Stimulated activated CD8-positive, alpha-beta memory T cell treated with anti-CD3 and anti-CD28 coated beads, Interleukin-4, amount 100 ng/mL, for 1 hour (primary cell): ENCODE results near the gene RALGAPA1.
"Not testable (repeated sequence)": the region's sequence is repeated elsewhere in the genome, so short reads cannot be mapped to it uniquely, and the experiment has no call there.

Experiments
- DNase-seq, 2 donors: peaks; one replicate each; pipeline ENCODE4 v3.0.0-alpha.2; 2020; ENCODE audit warnings: low read depth in 2 of 2, low spot score in 1 of 2

Gene RALGAPA1

DNA sequence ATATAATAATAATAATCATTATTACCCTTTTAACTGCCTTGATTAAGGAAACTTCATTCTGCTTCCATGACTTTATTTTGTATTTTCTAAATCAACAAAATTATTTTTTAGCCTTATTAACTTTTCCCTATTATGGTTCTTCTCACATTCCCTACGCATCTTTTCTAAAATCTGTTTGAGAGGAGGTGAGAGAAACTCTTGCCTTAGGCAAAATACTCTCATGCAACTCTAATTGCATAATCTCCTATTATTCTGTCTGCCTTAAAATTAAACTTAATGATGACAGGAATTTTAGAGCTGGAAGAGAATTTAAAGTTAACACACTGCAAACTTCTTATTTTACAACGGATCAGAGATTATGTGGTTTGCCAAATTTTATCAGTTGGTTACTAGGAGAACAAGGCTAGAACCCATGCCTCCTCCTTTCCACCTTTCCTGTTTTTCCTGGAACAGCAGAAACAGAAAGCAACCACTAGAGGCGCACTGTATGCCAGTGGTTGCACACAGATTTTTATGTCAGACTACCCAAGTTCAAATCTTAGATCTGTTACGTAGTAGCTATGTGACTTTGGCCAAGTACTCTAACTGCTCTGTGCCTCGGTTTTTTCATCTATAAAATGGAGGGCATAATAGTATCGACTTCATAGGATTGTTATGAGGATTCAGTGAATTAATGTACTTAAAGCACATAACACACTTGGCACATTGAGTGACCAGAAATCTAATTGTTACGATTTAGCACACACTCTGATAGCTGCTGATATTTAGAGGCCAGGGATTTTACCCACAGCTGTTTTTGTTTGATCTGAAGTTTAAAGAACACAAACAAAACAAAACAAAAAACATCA, 12.7 kb upstream of the RALGAPA1 start:
- DNase-seq: no peak

DNA sequence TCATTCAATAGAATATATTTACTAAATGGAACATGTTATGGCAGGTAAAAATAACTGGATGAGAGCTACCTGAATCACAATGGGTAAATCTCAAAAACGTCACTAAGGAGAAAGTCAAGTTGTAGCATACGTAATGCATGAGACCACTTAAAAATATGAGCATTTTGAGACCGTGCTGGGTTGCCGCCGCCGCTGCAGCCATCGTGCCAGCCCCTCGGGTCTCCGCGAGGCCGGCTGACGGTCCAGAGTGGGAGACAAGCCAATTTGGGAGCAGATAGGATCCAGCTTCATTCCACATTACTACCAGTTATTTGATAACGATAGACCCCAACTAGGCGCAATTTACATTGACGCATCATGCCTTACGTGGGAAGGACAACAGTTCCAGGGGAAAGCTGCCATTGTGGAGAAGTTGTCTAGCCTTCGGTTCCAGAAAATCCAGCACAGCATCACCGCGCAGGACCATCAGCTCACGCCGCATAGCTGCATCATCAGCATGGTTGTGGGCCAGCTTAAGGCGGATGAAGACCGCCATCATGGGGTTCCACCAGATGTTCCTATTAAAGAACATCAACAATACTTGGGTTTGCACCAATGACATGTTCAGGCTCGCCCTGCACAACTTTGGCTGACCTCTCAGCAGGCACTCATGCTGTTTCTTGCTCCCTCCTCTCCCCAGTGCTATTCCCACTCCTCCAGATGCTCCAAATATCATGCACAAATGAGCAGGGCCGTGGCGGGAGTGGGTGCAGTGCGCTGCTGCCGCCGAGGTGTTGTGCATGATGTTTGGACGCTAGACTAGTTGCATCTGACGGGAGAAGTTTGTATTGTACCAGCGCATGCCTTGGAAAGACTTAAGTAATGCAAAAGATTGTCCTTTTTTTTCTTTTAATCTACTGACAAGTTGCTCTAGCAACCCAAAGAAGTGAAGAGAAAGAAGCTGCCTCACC, 10.8 kb upstream of the RALGAPA1 start:
- DNase-seq: no peak

DNA sequence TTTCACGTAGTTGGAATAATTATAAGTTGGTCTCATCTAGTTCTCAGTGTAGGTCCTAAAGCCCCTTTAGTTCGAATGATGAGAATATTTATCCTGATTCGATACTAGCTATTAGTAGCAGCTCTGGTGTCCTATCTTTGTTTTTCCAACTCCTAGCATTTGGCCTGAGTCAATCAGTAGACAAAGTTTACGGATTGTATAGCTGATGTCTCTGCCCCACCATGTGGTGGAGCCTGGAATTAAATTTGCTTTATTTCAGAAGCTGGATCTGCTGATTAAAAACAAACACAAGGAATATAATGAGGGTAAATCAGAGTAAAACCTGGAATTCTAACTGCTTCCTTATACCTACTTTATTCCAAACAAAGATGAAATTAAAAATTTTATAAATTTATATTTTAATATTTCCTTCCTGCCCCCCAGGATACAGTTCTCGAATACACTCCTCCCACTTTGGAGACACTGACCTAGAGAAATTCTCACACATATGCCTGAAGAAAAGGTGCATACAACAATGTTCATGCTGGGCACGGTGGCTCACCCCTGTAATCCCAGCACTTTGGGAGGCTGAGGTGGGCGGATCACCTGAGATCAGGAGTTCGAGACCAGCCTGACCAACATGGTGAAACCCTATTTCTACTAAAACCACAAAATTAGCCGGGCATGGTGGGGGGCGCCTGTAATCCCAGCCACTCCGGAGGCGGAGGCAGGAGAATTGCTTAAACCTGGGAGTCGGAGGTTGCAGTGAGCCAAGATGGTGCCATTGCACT, 9.4 kb upstream of the RALGAPA1 start:
- no peak for DNase-seq

DNA sequence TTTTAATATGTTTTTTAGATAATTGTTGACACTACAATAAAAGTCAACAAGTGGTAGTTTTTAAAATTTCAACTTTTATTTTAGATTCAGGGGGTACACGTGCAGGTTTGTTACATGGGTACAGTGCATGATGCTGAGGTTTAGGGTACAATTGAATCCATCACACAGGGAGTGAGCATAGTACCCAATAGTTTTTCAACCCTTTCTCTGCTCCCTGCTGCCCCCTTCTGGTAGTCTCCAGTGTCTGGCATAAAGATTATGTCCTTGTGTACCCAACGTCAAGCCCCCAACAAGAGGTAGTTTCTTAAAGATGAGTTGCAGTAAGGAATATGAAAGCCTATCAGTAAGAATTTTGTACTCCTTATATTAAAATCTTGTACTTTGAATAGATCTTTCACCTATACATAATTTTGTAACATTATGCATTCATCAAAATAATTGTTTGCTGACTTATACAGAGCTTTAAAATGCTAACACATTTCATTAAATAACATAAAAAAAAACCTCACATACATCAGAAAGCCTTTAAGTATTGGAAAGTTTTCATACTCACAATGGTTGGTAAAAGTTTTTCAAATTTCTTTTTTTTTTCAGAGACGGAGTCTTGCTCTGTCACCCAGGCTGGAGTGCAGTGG, 5.4 kb upstream of the RALGAPA1 start:
- peak; percentile 67 to 72 for DNase-seq

DNA sequence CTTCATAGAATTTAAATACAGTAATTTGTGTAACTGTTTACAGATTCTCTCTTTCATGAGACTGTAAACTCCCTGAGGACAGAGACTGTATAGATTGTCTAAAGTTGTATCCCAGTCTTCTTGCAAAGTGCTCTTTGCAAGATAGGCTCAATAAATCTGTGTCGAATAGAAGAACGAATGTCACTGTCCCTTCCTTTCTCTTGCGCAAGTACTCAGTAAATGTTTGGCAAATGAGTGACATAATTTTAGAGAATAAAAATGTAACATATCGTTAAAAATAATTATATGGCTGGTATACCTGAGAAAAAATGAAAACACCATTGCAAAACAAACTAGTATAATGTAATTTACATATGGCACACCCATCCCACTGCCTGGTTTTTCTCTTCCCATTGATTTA, 1.9 kb upstream of the RALGAPA1 start:
- no peak for DNase-seq

DNA sequence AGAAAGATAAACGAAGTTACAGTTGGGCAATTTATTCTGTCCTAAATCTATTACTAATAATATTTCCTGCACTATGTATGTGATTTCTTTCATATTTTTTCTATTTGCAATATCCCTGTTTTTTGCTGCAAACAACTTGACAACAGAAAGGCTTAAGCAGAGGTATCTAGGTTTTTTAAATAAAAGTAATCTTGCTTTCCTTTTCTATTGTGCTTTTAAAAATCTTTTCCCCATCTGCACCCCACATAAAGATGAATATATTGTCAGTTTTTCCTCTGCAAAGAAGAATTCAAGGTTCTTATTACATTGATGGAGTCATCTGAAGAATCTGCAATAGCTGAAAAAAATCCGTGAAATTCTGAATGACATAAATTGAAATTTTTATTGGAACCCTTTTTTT, 502 bp upstream of the RALGAPA1 start:
- no peak for DNase-seq

DNA sequence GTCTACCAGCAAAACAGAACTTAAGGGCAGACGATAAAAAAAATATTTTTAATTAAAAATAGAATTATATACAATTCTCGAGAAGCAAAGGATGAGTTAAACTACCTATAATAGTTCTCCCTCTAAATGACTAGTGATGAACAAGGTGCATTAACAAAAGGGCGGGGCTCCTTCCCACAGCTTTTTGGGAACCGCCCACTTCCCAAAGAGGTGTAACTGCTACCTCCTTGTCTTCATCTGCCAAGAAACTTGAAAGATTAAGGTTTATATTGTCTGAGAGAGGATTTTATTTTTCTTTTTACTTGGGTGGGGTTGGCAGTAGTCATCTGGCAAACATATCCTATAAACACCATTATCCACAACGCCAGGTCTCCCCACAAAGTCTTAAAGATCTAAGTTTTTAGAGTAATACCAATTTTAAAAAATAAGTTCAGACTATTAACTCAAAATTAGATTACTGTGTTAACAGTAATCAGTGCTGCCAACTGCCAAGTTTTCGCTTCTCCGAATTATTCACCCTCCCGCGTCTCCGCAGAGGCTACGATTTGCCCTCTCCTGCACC, 938 bp downstream of the RALGAPA1 start:
- DNase-seq: no peak

DNA sequence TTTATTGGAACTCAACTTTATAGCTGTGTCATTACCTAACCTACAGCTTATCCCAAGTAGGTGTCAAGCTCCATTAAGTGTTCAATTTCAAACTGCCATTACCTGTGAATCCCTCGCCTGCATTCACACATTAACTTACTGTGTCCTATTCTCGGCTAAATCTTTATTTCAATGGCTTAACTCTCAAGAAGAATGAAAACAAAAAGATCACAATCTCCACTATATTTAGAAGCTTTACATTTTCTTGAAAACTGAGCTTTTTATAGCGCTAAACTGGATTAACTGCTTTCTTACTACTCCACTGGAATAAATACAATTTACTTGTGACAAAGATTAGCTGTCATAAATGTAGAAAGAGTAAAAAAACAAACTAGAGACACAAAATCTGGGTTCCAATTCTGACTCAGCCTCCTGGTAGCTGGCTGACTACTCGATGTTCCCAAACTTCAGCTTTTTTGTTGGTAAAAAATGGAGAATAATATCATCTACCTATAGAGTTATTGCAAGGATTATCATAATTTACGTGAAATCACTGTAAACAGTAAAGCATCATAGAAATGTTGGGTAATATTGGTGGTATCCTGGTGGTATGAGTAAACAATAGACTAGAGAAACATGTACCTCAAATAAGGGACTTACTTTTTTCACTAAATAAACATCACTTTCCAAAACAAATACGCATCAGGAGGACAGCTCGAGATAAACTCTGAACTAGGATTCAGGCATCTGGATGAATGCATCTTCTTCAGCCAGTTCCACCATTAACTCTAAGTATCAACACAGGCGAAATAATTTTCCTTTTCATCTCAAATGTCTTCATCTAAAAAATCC, 1.7 kb downstream of the RALGAPA1 start:
- DNase-seq: no peak

DNA sequence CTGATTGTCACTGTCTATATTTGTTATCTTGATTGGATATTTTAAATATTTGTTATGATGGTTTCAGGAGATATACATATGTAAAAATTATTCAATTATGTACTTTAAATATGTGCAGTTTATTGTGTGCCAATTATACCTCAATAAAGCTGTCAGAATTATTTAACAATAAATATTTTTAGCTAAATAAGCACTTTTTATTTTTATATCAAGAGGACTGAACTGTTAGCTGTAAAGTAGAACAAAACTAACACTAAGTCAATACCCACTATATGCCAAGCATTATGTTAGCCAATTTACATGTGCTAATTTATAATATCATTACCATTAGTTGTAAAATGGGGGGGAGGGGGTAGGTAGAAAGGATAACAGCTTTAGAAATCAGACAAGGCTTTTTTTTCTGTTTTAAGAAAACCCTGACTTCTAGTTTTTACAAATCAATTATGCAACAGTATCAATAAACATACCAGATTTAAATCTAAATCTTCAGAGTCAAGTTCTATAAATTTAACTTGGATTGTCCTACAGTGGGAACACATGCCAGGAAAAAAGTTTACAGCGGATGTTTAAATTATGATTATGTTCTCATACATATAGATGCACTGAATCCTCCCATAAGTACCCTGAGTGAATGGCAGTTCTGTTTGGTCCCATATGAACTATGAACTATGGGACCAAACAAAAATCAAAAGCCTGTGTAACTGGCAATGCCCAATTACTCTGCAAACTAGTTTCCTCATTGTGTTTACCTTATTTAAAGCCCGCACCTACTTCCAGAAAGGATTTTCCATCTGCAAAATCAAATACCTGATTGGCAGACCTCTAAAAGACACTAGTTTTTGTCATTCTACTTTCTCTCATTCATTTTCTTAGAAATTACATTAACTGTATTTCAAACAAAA, 2.8 kb downstream of the RALGAPA1 start:
- DNase-seq: no peak

DNA sequence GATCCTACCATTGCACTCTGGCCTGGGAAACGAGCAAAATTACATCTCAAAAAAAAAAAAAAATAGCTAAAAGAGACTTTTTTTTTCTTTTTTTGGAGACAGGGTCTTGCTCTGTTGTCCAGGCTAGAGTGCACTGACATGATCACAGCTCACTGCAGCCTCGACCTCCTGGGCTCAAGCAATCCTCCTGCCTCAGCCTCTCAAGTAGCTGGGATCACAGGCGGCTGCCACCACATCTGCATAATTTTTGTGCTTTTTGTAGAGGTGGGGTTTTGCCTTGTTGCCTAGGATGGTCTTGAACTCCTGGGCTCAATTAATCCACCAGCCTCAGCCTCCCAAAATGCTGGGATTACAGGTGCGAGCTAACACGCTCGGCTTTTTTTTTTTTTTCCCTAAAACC, 11.3 kb downstream of the RALGAPA1 start:
- no peak for DNase-seq

DNA sequence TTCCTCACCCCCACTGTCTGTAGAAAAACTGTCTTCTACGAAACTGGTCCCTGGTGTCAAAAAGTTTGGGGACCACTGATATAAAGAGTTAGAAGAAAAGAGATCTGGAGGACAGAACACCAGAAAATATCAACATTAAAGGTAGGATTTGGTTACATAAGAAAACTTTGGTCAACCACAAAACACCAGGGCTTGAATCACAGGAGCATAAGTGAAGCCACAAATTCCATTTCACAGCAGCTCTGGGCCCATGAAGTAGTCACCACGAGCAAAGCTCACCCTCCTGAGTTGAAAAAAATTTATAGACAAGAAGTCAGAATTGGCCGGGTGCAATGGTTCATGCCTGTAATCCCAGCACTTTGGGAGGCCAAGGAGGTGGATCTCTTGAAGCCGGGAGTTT, 19.4 kb downstream of the RALGAPA1 start:
- DNase-seq: no peak

DNA sequence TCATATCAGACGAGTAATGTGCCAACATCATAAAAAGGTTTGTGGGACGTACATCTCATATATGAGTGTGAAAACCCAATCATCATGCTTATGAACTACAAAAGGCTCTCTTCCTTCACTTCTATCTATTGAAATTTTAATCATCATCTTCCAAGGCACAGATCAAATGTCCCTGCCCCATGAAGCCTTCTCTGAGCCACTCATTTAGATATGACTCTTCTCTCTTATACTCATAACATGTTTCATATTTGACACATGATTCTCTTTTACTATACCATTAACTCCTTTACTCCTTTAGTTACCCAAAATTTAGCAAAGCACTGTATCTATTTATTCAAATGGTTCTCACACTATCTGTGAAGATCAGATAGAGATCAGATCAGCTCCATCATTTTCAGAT, 22.2 kb downstream of the RALGAPA1 start:
- DNase-seq: no peak

DNA sequence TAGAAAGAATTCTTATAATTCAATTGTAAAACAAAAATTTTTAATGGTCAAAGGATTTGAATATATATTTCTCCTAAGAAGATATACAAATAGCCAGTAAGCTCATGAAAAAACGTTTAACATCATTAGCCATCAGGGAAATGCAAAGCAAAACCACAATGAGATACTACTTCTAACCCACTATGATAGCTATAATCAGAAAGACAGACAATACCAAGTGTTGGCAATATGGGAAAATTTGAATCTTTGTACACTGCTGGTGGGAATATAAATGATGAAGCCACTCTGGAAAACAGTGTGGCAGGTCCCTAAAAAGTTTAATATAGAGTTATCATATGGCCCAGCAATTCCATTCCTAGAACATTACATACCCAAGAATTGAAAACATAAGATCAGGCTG, 25.4 kb downstream of the RALGAPA1 start:
- no peak for DNase-seq

DNA sequence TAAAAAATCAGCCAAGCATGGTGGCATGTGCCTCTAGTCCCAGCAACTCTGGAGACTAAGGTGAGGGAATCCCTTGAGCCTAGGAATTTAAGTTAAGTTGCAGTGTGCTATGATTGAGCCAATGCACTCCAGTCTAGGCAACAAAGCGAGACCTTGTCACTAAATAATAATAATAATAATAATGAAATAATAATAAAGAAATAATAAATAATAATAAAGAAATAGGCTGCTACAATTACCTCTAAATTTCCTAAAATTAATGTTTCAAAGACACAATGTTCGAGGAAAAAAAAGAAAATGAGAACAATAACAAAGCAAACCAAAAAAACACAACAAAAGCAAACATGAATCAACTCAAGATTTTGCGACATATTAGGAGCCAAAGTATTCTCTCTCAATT, 29.7 kb downstream of the RALGAPA1 start:
- DNase-seq: no peak

DNA sequence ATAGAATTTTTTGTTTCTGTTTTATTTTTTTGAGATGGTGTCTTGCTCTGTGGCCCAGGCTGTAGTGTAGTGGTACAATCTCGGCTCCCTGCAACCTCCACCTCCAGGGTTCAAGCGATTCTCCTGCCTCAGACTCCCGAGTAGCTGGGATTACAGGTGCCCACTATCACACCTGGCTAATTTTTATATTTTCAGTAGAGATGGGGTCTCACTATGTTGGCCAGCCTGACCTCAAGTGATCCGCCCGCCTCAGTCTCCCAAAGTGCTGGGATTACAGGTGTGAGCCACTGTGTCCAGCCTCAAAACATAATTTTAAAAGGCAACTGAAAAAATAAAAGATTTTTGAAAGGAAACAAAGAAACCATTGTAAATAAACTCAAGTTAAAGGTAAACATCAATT, 31.5 kb downstream of the RALGAPA1 start:
- not testable (repeated sequence) for DNase-seq

DNA sequence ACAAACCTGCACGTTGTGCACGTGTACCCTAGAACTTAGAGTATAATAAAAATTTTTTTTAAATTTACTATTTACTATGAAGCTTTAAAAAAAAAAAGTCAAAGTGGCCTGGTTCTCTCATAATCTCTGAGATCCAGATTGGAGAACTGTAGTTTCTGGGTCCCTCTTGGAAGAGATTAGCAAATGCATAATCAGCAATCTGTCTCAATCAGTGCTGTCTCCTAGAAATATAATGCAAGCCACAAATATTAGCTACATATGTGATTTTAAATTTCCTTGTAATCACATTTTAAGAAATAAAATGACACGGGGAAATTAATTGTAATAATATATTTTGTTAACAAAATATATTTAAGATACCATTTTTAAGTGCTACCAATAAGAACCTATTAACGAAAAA, 32.3 kb downstream of the RALGAPA1 start:
- no peak for DNase-seq

DNA sequence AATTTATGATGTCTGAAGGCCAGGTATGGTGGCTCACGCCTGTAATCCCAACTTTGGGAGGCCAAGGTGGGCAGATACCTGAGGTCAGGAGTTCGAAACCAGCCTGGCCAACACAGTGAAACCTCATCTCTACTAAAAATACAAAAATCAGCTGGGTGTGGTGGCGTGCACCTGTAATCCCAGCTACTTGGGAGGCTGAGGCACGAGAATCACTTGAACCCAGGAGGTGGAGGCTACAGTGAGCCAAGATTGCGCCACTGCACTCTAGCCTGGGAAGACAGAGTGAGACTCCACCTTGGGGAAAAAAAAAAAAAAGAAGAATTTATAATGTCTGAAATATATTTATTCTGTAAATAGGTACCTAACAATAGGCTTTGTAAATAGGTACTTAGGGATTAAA, 33.0 kb downstream of the RALGAPA1 start:
- DNase-seq: not testable (repeated sequence)

DNA sequence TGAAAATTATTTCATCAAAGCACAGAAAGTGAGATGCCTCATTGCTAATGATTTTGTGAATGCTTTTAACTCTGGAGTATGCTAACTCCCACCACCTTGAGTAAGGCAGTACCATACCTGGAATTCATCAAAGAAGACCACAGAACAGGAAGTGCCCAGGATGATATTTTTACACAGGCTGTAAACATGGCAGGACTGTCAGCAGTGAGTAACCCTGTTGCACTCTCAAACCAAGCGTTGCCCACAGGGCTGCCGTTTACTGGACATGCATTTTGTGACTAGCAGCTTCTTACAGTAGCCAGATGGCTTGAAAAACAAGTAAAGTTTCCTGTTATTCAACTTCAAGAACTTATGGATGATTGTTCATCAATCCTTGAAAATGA, 42.4 kb downstream of the RALGAPA1 start:
- no peak for DNase-seq
